PC-9 (cell line): ENCODE results near the gene ZNF407.

Experiments
- EZH2 ChIP-seq: fragments of 200-600 bp; sonication (generic); IDR thresholded peaks from 2 replicates; pipeline ENCODE4 v1.8.0; 2017; ENCODE audit warnings: antibody characterized with exemption, low read depth
- TF ChIP-seq, protein P1 (sequence below): fragments of 200-600 bp; sonication (generic); conservative IDR thresholded peaks from 2 replicates; pipeline ENCODE4 v1.6.1; 2017; ENCODE audit warnings: mixed run types, antibody characterized with exemption, mild to moderate bottlenecking, moderate library complexity

- TF ChIP-seq, protein P1, sequence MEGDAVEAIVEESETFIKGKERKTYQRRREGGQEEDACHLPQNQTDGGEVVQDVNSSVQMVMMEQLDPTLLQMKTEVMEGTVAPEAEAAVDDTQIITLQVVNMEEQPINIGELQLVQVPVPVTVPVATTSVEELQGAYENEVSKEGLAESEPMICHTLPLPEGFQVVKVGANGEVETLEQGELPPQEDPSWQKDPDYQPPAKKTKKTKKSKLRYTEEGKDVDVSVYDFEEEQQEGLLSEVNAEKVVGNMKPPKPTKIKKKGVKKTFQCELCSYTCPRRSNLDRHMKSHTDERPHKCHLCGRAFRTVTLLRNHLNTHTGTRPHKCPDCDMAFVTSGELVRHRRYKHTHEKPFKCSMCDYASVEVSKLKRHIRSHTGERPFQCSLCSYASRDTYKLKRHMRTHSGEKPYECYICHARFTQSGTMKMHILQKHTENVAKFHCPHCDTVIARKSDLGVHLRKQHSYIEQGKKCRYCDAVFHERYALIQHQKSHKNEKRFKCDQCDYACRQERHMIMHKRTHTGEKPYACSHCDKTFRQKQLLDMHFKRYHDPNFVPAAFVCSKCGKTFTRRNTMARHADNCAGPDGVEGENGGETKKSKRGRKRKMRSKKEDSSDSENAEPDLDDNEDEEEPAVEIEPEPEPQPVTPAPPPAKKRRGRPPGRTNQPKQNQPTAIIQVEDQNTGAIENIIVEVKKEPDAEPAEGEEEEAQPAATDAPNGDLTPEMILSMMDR = no peak
- no peak for TF ChIP-seq EZH2
These were observed 136.4 kb downstream of the ZNF407 start for GRCh38 chr18:74734013-74734444.
